ENCODE measurements around the gene EYA3. TPM values are rescaled to one million over a fixed set of nuclear protein-coding genes. Genes with fewer than 3 reads are reported as not detected.

The EYA3 gene
- total and polyA plus RNA-seq, 11 donors: 5.8 to 23.3 (median 17.4) TPM

DNA sequence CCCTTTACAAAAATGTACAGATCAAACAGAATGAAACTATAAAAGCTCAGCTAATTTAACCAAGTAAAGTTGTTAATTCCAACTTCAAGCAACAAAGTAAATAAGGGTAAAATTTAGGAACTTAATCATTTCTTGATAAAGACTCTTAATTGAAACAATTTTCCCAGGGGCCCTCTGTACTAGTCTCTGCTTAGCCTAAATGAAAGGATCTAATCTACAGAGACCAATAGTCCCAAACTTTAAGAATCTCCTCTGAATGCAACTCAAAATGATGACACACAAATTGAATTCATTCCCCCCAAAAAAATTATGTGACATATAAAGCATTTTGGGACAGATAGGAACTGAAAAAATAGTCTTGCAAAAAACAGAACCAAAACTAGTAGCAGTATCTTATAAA is 16.6 kb downstream of the EYA3 start:
- Histone ChIP-seq H3K4me1 (peaks cover 0 to 37% (median 18%) of the 10 kb centered on the region in 12 donors), H3K36me3 (peaks cover 0 to under 1% (median 0%) of the 10 kb centered on the region in 9 donors), H3K27me3 (no peaks in the 10 kb centered on the region), H3K9me3 (peaks cover 0 to 4% (median 0%) of the 10 kb centered on the region in 12 donors), H3K27ac (no peak overlapping the region), H3K4me3 (no peak overlapping the region)
- TF ChIP-seq, protein P1, sequence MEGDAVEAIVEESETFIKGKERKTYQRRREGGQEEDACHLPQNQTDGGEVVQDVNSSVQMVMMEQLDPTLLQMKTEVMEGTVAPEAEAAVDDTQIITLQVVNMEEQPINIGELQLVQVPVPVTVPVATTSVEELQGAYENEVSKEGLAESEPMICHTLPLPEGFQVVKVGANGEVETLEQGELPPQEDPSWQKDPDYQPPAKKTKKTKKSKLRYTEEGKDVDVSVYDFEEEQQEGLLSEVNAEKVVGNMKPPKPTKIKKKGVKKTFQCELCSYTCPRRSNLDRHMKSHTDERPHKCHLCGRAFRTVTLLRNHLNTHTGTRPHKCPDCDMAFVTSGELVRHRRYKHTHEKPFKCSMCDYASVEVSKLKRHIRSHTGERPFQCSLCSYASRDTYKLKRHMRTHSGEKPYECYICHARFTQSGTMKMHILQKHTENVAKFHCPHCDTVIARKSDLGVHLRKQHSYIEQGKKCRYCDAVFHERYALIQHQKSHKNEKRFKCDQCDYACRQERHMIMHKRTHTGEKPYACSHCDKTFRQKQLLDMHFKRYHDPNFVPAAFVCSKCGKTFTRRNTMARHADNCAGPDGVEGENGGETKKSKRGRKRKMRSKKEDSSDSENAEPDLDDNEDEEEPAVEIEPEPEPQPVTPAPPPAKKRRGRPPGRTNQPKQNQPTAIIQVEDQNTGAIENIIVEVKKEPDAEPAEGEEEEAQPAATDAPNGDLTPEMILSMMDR (IDR thresholded peaks at IDR 0.05): no peak
- TF ChIP-seq POLR2A (IDR thresholded peaks at IDR 0.05): no peak
- DNase-seq (no peak), ATAC-seq (no peak)
- intact Hi-C loops (cut with DNase I): no loop called here

DNA sequence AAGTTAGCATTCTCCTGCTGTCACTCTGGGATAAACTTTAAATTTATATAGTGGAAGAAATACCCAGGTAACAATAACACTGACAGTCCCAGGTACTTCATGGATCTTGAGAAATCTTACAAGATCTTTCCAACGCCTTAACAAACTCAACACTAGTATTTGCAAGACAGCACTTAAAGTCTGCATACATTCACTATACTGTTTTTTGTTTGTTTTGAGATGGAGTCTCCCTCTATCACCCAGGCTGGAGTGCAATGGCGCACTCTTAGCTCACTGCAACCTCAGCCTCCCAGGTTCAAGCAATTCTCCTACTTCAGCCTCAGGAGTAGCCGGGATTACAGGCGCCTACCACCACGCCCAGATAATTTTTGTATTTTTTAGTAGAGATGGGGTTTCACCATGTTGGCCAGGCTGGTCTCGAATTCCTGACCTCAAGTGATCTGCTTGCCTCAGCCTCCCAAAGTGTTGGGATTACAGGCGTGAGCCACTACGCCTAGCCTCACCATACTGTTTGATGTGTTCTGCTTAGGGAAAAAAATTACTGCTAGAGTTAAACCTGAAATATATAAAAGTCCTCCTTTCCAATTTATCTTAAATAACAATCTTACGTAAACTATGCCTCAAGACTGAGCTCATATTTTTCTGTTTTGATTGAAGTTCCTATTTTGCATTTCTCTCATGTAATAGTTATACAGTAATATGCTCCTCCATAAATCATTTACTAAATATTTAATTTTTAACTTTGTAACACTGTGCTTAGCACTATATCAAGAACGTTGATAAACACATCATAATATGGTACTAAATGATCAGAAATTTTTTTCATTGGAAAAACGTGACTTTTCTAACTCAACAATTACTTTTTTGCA is 17.5 kb downstream of the EYA3 start:
- Histone ChIP-seq H3K4me1 (peaks cover 0 to 38% (median 17%) of the 10 kb centered on the region in 12 donors), H3K9me3 (peaks cover 0 to 4% (median 0%) of the 10 kb centered on the region in 12 donors), H3K27ac (no peak overlapping the region), H3K27me3 (no peaks in the 10 kb centered on the region), H3K4me3 (no peak overlapping the region), H3K36me3 (no peaks in the 10 kb centered on the region)
- no peak for TF ChIP-seq POLR2A (IDR thresholded peaks at IDR 0.05)
- TF ChIP-seq, protein P1 (IDR thresholded peaks at IDR 0.05): no peak
- DNase-seq (no peak), ATAC-seq (no peak)
- WGBS, 4 donors: 92 to 97% (median 96%) methylated on average over 11 of the region's 11 CpGs
- intact Hi-C loops (cut with DNase I): no loop called here

DNA sequence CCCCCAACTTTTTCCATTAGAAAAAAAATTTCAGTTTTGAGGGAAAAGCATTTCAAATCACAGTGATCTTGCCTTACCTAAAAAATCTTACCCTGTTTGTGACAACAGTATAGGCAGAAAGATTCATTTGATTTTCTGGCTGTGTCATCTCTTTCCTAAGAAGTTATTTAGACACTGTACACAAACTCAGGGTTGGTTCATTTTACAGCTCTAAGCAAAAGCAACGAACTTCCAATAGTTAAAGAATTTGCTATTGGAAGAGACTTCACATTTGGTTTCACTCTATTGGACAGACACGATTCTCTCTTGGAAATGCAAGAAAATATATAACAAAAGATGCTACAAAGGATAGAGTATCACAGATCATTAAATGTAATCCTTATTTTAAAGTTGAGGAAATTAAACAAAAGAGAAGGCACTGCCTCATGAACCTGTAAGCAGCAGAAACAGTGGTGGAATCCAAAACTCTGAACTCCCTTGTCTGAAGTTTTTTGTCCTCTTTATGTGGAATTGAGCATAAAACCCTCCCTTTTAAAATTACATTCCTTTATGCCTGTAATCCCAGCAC is 20.8 kb downstream of the EYA3 start:
- 50 to 70% (median 61%) methylated on average over 2 of the region's 2 CpGs for WGBS, 4 donors

More for the DNA sequence above, 20.8 kb downstream of the EYA3 start:
- Histone ChIP-seq H3K27me3 (no peaks in the 10 kb centered on the region), H3K36me3 (peaks cover 0 to 10% (median 6%) of the 10 kb centered on the region in 9 donors), H3K27ac (no peak overlapping the region), H3K4me1 (peaks cover 0 to 49% (median 5%) of the 10 kb centered on the region in 12 donors), H3K4me3 (no peak overlapping the region), H3K9me3 (peaks cover 0 to 4% (median 0%) of the 10 kb centered on the region in 12 donors)
- no peak for DNase-seq
- ATAC-seq: no peak
- intact Hi-C loops (cut with DNase I): no loop called here
- TF ChIP-seq, protein P1 (IDR thresholded peaks at IDR 0.05): no peak
